Measurements from ENCODE around the gene GALNT16.

GALNT16 gene

GRCh38 chr14:69241577-69241976 lies 18.4 kb upstream of the GALNT16 start:
- no peak overlapping the region for H3K4me3 ChIP-seq (ENCODE audit: low read depth, low read length)
- DNase-seq (ENCODE audit: low read depth) = no peak
- no peak for TF ChIP-seq CTCF (conservative IDR thresholded peaks at IDR 0.05; ENCODE audit: low read depth, low read length)

DNA sequence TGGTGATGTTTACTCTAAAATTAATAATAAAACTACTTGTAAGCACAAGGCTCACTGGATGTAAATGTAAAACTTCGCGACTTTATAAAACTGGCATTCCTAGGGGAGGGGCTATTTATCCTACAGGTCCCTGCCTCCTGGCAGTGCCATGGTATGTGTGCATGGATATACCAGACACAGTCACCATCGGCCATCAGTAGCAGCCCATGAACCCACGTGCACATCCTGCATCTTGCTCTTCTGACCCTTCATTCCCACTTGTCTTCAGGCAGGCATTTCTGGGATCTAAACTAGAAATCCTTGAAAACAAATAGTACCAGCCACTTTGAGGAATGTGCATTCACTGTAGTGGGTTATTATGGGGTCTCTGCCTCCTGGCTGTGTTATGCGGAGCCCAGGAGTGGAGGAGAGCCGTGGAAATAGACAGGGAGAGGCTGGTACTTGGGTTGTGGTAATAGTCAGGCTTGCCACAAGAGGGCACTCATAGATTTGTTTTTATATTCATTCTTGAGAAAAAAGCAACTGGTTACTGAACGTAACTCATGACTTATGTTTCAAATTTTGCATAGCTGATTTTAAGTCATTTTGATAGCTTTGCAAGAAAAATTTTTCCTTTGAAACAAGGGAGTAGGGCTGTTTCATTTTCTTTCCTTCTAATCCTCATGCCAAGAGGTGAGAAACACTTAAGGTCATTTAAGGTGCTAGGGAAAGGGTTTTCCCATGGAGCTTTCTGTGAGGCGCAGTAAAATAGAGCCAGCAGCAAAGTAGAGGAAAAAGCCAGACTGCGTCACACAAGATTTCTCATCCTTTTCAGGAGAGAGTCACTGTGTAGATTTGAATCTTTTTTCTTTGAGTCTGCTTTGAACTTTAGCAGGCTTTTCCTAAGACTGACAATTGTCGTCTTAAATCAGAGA lies 17.4 kb upstream of the GALNT16 start:
- DNase-seq (ENCODE audit: low read depth) = peak; percentile 87
- peak; percentile 75 for TF ChIP-seq CTCF (conservative IDR thresholded peaks at IDR 0.05; ENCODE audit: low read depth, low read length)
- no peak overlapping the region for H3K4me3 ChIP-seq (ENCODE audit: low read depth, low read length)

GRCh38 chr14:69244946-69245345 lies 15.0 kb upstream of the GALNT16 start:
- no peak for TF ChIP-seq CTCF (conservative IDR thresholded peaks at IDR 0.05; ENCODE audit: low read depth, low read length)
- H3K4me3 ChIP-seq (ENCODE audit: low read depth, low read length) = no peak overlapping the region
- DNase-seq (ENCODE audit: low read depth) = no peak

- no peak for TF ChIP-seq CTCF (conservative IDR thresholded peaks at IDR 0.05; ENCODE audit: low read depth, low read length)
- no peak overlapping the region for H3K4me3 ChIP-seq (ENCODE audit: low read depth, low read length)
- no peak for DNase-seq (ENCODE audit: low read depth)
Observed at GRCh38 chr14:69246331-69246730, 13.6 kb upstream of the GALNT16 start.

GRCh38 chr14:69247676-69248440 lies 12.1 kb upstream of the GALNT16 start:
- DNase-seq (ENCODE audit: low read depth) = peak; percentile 94
- peak; percentile 51 for TF ChIP-seq CTCF (conservative IDR thresholded peaks at IDR 0.05; ENCODE audit: low read depth, low read length)
- no peak overlapping the region for H3K4me3 ChIP-seq (ENCODE audit: low read depth, low read length)

GRCh38 chr14:69249603-69250002 lies 10.4 kb upstream of the GALNT16 start:
- no peak for TF ChIP-seq CTCF (conservative IDR thresholded peaks at IDR 0.05; ENCODE audit: low read depth, low read length)
- no peak for DNase-seq (ENCODE audit: low read depth)
- H3K4me3 ChIP-seq (ENCODE audit: low read depth, low read length) = no peak overlapping the region
